A549 (cell line): ENCODE measurements around the gene RECK. TPM values are rescaled to one million over a fixed set of nuclear protein-coding genes. Genes with fewer than 3 reads are reported as not detected.

Experiments
- ATAC-seq, 2 experiments: fragments of 200-7000 bp in 1 of 2; fragments of >200 bp in 1 of 2; cut with Nextera tagmentation in 1 of 2; cut with Tn5 transposase in 1 of 2; 3 replicates each; pipeline versions ENCODE4 v1.8.0 to v1.9.1; 2018 to 2020; ENCODE audit warnings: mild to moderate bottlenecking in 1 of 2, moderate library complexity in 1 of 2
- CTCF ChIA-PET: fragments of 300-600 bp; sonication (Branson Sonifier 250); formaldehyde crosslinking; extraction: SDS; loops from one replicate; lab custom pipeline; 2021; ENCODE audit warnings: antibody characterized with exemption, inconsistent platforms; lab: Yijun Ruan, JAX
- POLR2A ChIA-PET: fragments of 350-600 bp; formaldehyde crosslinking; extraction: SDS; loops from one replicate; lab custom pipeline; 2021; ENCODE audit warnings: antibody characterized with exemption, inconsistent platforms; lab: Yijun Ruan, JAX
- DNase-seq, 2 experiments: peaks; one replicate each; pipeline versions ENCODE4 v3.0.0 to v3.0.0-alpha.2; 2011 to 2016; ENCODE audit warnings: low read depth in 1 of 2, low spot score in 1 of 2
- FAIRE-seq: peaks from 2 replicates; lab custom pipeline; 2011; peaks lifted over from hg19 to GRCh38; lab: Jason Lieb, UNC
- H3K27ac ChIP-seq, 2 experiments: fragments of >200 bp; sonication (Bioruptor Twin); formaldehyde crosslinking; 3 replicates each; pipeline ENCODE4 v1.5.1; 2016 to 2017
- H3K4me1 ChIP-seq: fragments of >200 bp; sonication (Bioruptor Twin); formaldehyde crosslinking; 3 replicates; pipeline ENCODE4 v1.6.1; 2016
- H3K4me2 ChIP-seq: fragments of >200 bp; sonication (Bioruptor Twin); formaldehyde crosslinking; 3 replicates; pipeline ENCODE4 v1.6.1; 2016
- H3K4me3 ChIP-seq: fragments of >200 bp; sonication (Bioruptor Twin); formaldehyde crosslinking; 3 replicates; pipeline ENCODE4 v1.5.1; 2016
- H3K9me3 ChIP-seq: fragments of >200 bp; sonication (Bioruptor Twin); formaldehyde crosslinking; 3 replicates; pipeline ENCODE4 v1.6.1; 2016
- BCL3 ChIP-seq: fragments of >200 bp; sonication (Bioruptor Twin); formaldehyde crosslinking; IDR thresholded peaks from 3 replicates; pipeline ENCODE4 v1.6.1; 2016
- CBX2 ChIP-seq: fragments of 200-600 bp; sonication (generic); IDR thresholded peaks from 2 replicates; pipeline ENCODE4 v1.6.1; 2016; ENCODE audit warnings: low read depth, mild to moderate bottlenecking, borderline replicate concordance
- CHD2 ChIP-seq: fragments of 150-350 bp; IDR thresholded peaks from 2 replicates; pipeline ENCODE4 v1.6.1; 2014; ENCODE audit warnings: low read length; ENCODE audit not compliant: partially characterized antibody
- CTCF ChIP-seq: fragments of >200 bp; sonication (Bioruptor Twin); formaldehyde crosslinking; IDR thresholded peaks from 3 replicates; pipeline ENCODE4 v1.5.1; 2016
- EHF ChIP-seq: fragments of 250-450 bp; sonication (Bioruptor Pico); IDR thresholded peaks from 2 replicates; pipeline ENCODE4 v1.5.0; 2020; ENCODE audit warnings: mild to moderate bottlenecking
- FOSB ChIP-seq: fragments of 250-450 bp; sonication (Bioruptor Pico); IDR thresholded peaks from 2 replicates; pipeline ENCODE4 v1.5.0; 2020; ENCODE audit warnings: mild to moderate bottlenecking, moderate library complexity
- HES2 ChIP-seq: fragments of >200 bp; sonication (Bioruptor Twin); formaldehyde crosslinking; IDR thresholded peaks from 2 replicates; pipeline ENCODE4 v1.6.1; 2016
- HOXB13 ChIP-seq: fragments of 250-450 bp; sonication (Bioruptor Pico); IDR thresholded peaks from 2 replicates; pipeline ENCODE4 v1.5.0; 2020; ENCODE audit warnings: low read depth, mild to moderate bottlenecking, moderate library complexity
- JUNB ChIP-seq: fragments of >200 bp; sonication (Bioruptor Twin); formaldehyde crosslinking; IDR thresholded peaks from 2 replicates; pipeline ENCODE4 v1.6.1; 2016
- MAFK ChIP-seq: fragments of 450-650 bp; IDR thresholded peaks from 2 replicates; pipeline ENCODE4 v1.6.1; 2014; ENCODE audit not compliant: partially characterized antibody
- MAX ChIP-seq: IDR thresholded peaks from 2 replicates; pipeline ENCODE4 v1.6.1; 2012
- MYC ChIP-seq: IDR thresholded peaks from 2 replicates; pipeline ENCODE4 v1.6.1; 2012; ENCODE audit warnings: mild to moderate bottlenecking, inconsistent platforms, low read length, improper control_type of control experiment, borderline replicate concordance
- NFE2L2 ChIP-seq: fragments of 150-350 bp; conservative IDR thresholded peaks from 2 replicates; pipeline ENCODE4 v1.6.1; 2014; ENCODE audit warnings: low read length
- NR3C1 ChIP-seq: fragments of >200 bp; sonication (Bioruptor Twin); formaldehyde crosslinking; IDR thresholded peaks from 3 replicates; pipeline ENCODE4 v1.6.1; 2017
- POLR2AphosphoS2 ChIP-seq: conservative IDR thresholded peaks from 2 replicates; pipeline ENCODE4 v1.6.1; 2012; ENCODE audit warnings: low read length, improper control_type of control experiment, inconsistent platforms
- RAD21 ChIP-seq, 2 experiments: fragments of >200 bp in 1 of 2; sonication (Bioruptor Twin) in 1 of 2; formaldehyde crosslinking in 1 of 2; IDR thresholded peaks in 1 of 2; conservative IDR thresholded peaks in 1 of 2; 2 replicates in 1 of 2; 3 replicates in 1 of 2; pipeline ENCODE4 v1.6.1; 2012 to 2018; ENCODE audit warnings: inconsistent platforms in 1 of 2
- RARB ChIP-seq: fragments of 250-450 bp; sonication (Bioruptor Pico); IDR thresholded peaks from 2 replicates; pipeline ENCODE4 v1.8.0; 2021; ENCODE audit warnings: mild to moderate bottlenecking, moderate library complexity
- REST ChIP-seq: fragments of 200-600 bp; sonication (generic); IDR thresholded peaks from 2 replicates; pipeline ENCODE4 v1.6.1; 2016; ENCODE audit warnings: antibody characterized with exemption, mild to moderate bottlenecking, moderate library complexity
- RNF2 ChIP-seq: fragments of 200-600 bp; sonication (generic); IDR thresholded peaks from 2 replicates; pipeline ENCODE4 v1.6.1; 2016; ENCODE audit warnings: low read depth, mild to moderate bottlenecking, antibody characterized with exemption, moderate library complexity, borderline replicate concordance
- SREBF2 ChIP-seq: fragments of 450-650 bp; IDR thresholded peaks from 2 replicates; pipeline ENCODE4 v1.6.1; 2014; ENCODE audit warnings: mild to moderate bottlenecking, moderate library complexity
- TFCP2L1 ChIP-seq: fragments of 250-450 bp; sonication (Bioruptor Pico); IDR thresholded peaks from 2 replicates; pipeline ENCODE4 v1.5.0; 2021; ENCODE audit warnings: mild to moderate bottlenecking
- ZFP36 ChIP-seq: fragments of 450-650 bp; IDR thresholded peaks from 2 replicates; pipeline ENCODE4 v1.6.1; 2014; ENCODE audit warnings: borderline replicate concordance; ENCODE audit not compliant: partially characterized antibody
- ZNF302 ChIP-seq: fragments of 250-450 bp; sonication (Bioruptor Pico); IDR thresholded peaks from 2 replicates; pipeline ENCODE4 v1.9.0; 2021; ENCODE audit warnings: inconsistent platforms, mild to moderate bottlenecking, moderate library complexity
- ZSCAN20 ChIP-seq: fragments of 250-450 bp; sonication (Bioruptor Pico); IDR thresholded peaks from 2 replicates; pipeline ENCODE4 v1.8.0; 2022; ENCODE audit warnings: mild to moderate bottlenecking, moderate library complexity
- WGBS: methylation state at CpG from one replicate; pipeline ENCODE4 v1.1.6; 2017; ENCODE audit errors: missing lambda C conversion rate; 5-methylcytosine and 5-hydroxymethylcytosine counted together
- polyA plus RNA-seq, 4 experiments: library from polyadenylated mRNA; depleted of rRNA in 3 of 4; stranded (reverse); fragments of >200 nt; fragmentation: RNase III in 1 of 4; extraction: RNeasy Plus Mini Kit Qiagen cat#74134 plus additional on column Dnase treatment in 1 of 4; gene quantifications; 2 replicates in 3 of 4; 3 replicates in 1 of 4; pipeline ENCODE4 v1.2.3, GENCODE V29; 2011 to 2017

Gene RECK
- polyA plus RNA-seq, 2 of the 4 experiments (the other 2 are of a cell fraction): 5.0 to 8.7 TPM

- CTCF ChIA-PET: interaction anchor here (1.1 to 1.4 kb wide), 2 partner anchors 96 to 126 kb away, joined by 3 to 6 read pairs; partner anchors contain the start of gene GLIPR2
- POLR2A ChIA-PET: no interaction called here
These were observed 3.7 kb downstream of the RECK start for GRCh38 chr9:36040271-36040925.

GRCh38 chr9:36041506-36041905 is 4.8 kb downstream of the RECK start:
- no peak for FAIRE-seq

More at GRCh38 chr9:36040271-36040925, 3.7 kb downstream of the RECK start:
- H3K4me2 ChIP-seq: peak overlapping the region; percentile 16; the same call in 1 of the 3 replicates
- peak; percentile 18 for FAIRE-seq
- H3K27ac ChIP-seq: no peak overlapping the region
- H3K4me3 ChIP-seq: no peak overlapping the region
- peaks cover 27% of the 10 kb centered on the region for H3K4me1 ChIP-seq
- TF ChIP-seq MAFK (no peak), RARB (CRISPR knock-in tag) (no peak), HES2 (no peak), MYC (no peak), BCL3 (no peak), MAX (no peak), CBX2 (no peak), TFCP2L1 (CRISPR knock-in tag) (no peak), POLR2AphosphoS2 (no peak), SREBF2 (no peak)
- ATAC-seq: no peak
- no peak for DNase-seq
- WGBS: 65% methylated on average over 1 of the region's 1 CpG
- no peaks in the 10 kb centered on the region for H3K9me3 ChIP-seq

GRCh38 chr9:36045610-36046009 is 8.9 kb downstream of the RECK start:
- no peak for DNase-seq
- no peak for ATAC-seq
- no peak for FAIRE-seq
- ChIA-PET CTCF (interaction anchor here (1.3 kb wide), 1 partner anchor 22 kb away, joined by 3 read pairs; no protein-coding TSS in a partner anchor), POLR2A (no interaction called here)
- Histone ChIP-seq H3K27ac (no peak overlapping the region), H3K4me2 (no peak overlapping the region), H3K4me3 (no peak overlapping the region), H3K4me1 (peaks cover 7% of the 10 kb centered on the region; the same call in 2 of the 3 replicates), H3K9me3 (no peaks in the 10 kb centered on the region)
- 89% methylated on average over 2 of the region's 2 CpGs for WGBS
- TF ChIP-seq RAD21 (conservative IDR thresholded peaks at IDR 0.05 in 1 of 2, IDR thresholded peaks at IDR 0.05 in 1 of 2) (no peak), SREBF2 (no peak), NR3C1 (no peak), CTCF (no peak), ZSCAN20 (CRISPR knock-in tag) (no peak), ZNF302 (CRISPR knock-in tag) (no peak), ZFP36 (no peak), MAX (no peak), FOSB (CRISPR knock-in tag) (no peak), CHD2 (no peak), POLR2AphosphoS2 (no peak), EHF (no peak), RNF2 (no peak), HOXB13 (CRISPR knock-in tag) (no peak), JUNB (no peak), MAFK (no peak), REST (no peak), MYC (no peak), NFE2L2 (no peak)

More at GRCh38 chr9:36041506-36041905, 4.8 kb downstream of the RECK start:
- H3K4me3 ChIP-seq: no peak overlapping the region
- WGBS: 70% methylated on average over 1 of the region's 1 CpG
- POLR2A ChIA-PET: no interaction called here
- peaks cover 27% of the 10 kb centered on the region for H3K4me1 ChIP-seq
- no peaks in the 10 kb centered on the region for H3K9me3 ChIP-seq
- no peak overlapping the region for H3K4me2 ChIP-seq
- no peak overlapping the region for H3K27ac ChIP-seq
- no peak for DNase-seq
- no peak for ATAC-seq
- TF ChIP-seq MAFK: no peak
- CTCF ChIA-PET: interaction anchor here (0.6 to 1.7 kb wide), 6 partner anchors 15 to 1533 kb away, joined by 3 to 6 read pairs (median 4); partner anchors contain the start of gene GLIPR2
